Fibroblast of mammary gland (primary cell): ENCODE data around the gene ZNF227.

Experiments used
- DNase-seq: peaks from one replicate; pipeline ENCODE4 v3.0.0-alpha.2; 2010; ENCODE audit warnings: low read depth
- H3K4me3 ChIP-seq: 2 replicates; pipeline ENCODE4 v1.5.1; 2011; ENCODE audit warnings: low read depth, mild to moderate bottlenecking, low read length, moderate library complexity; ENCODE audit not compliant: control insufficient read depth
- TF ChIP-seq, protein P1 (sequence below): conservative IDR thresholded peaks from 2 replicates; pipeline ENCODE4 v1.5.1; 2011; ENCODE audit warnings: low read depth, low read length, inconsistent platforms; ENCODE audit not compliant: control insufficient read depth, insufficient read depth

ZNF227 gene

DNA sequence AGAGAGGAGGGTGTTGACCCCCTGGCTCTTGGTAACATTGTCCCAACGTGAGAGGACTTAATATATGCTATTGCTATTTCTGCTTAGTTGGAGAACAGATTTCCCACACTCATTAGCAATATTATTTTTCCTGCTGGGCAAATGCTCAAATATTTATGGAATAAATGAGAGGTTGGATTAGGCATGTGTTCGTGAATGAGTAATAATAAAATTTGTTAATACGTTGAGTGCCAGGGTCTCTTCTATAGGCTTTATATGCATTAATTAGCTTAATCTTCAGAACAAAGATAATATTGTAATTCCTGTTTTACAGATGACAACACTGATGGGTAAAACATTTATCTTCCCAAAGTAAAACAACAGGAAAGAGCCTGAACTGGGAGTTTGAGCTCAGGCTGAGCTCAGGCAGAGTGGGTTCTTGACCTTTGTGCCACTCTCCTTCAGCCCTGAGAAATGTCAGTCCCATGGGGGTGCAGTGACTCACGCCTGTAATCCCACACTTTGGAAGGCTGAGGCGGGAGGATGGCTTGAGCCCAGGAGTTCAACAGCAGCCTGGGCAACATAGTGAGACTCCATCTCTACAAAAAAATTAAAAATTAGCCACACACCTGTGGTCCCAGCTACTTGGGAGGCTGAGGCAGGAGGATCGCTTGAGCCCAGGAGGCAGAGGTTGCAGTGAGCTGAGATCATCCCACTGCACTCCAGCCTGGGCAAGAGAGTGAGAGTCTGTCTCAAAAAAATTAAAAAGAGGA, 48.5 kb downstream of the ZNF227 start:
- no peak overlapping the region for H3K4me3 ChIP-seq
- DNase-seq, result peak; percentile 59
- TF ChIP-seq, protein P1, sequence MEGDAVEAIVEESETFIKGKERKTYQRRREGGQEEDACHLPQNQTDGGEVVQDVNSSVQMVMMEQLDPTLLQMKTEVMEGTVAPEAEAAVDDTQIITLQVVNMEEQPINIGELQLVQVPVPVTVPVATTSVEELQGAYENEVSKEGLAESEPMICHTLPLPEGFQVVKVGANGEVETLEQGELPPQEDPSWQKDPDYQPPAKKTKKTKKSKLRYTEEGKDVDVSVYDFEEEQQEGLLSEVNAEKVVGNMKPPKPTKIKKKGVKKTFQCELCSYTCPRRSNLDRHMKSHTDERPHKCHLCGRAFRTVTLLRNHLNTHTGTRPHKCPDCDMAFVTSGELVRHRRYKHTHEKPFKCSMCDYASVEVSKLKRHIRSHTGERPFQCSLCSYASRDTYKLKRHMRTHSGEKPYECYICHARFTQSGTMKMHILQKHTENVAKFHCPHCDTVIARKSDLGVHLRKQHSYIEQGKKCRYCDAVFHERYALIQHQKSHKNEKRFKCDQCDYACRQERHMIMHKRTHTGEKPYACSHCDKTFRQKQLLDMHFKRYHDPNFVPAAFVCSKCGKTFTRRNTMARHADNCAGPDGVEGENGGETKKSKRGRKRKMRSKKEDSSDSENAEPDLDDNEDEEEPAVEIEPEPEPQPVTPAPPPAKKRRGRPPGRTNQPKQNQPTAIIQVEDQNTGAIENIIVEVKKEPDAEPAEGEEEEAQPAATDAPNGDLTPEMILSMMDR, result no peak

DNA sequence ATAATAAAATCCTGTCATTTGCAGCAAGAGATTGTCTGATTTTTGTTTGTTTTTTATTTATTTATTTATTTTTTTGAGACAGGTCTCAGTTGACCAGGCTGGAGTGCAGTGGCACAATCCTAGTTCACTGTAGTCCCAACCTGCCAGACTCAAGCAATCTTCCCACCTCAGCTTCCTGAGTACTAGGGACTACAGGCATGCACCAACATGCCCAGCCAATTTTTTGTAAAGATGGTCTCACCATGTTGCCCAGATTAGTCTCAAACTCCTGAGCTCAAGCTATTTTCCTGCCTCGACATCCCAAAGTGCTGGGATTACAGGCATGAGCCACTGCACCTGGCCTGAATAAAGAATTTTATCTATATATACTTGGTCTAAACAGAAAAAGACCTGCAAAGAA, 65.0 kb downstream of the ZNF227 start:
- no peak for DNase-seq
- TF ChIP-seq, protein P1, result no peak
- no peak overlapping the region for H3K4me3 ChIP-seq

DNA sequence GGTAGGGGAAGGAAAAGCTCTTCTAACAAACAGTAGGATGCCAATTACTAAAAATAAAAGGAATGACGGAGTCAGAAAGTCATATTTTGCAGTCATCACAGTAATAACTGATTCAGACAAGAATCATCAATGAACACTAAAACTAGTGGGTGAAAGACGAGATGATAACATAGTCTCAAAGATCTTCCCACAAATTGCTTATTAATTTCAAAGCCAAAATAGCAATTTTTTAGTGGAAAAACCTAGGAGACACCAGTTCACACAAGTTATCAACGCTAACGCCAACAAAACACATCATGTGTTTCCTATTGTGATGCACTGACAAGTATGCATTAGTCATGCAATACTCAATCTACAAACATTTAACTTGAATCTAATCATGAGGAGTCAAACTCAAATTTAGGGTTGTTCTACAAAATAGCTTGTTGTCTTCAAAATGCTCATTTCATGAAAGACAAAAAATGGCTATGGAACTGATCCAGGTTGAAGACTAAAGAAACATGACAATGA, 65.9 kb downstream of the ZNF227 start:
- no peak overlapping the region for H3K4me3 ChIP-seq
- peak; percentile 29 for DNase-seq
- TF ChIP-seq, protein P1, result no peak

DNA sequence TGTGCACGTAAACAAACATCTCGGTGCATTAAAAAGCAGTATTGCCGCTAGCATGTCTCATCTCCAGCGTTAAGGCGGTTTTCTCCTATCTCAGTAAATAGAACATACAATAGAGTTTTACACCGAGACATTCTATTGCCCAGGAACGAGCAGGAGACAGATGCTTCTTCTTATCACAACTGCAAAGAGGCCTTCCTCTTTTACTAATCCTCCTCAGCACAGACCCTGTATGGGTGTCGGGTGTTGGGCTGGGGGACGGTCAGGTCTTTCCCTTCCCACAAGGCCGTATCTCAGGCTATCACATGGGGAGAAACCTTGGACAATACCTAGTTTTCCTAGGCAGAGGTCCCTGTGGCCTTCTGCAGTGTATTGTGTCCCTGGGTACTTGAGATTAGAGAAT, 68.6 kb downstream of the ZNF227 start:
- no peak for DNase-seq
- no peak overlapping the region for H3K4me3 ChIP-seq
- TF ChIP-seq, protein P1, result no peak

DNA sequence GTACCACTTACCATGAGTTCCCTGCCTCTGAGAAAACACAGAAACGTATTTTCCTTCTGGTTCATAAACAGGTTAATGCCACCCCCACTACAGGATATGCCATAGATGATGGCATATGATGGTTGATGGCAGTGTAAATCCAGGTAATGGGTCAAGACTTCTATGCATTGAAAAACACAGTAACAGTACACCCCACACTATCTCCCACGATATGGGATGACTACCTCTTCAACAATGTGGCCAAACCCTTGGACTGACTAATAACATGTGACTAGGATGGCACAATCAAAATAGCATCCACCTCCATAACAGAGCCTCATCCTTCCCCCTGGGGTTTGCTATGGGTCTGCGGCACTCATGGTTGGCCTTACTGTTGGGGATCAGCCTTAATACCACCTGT, 70.5 kb downstream of the ZNF227 start:
- DNase-seq, result peak; percentile 32
- H3K4me3 ChIP-seq, result no peak overlapping the region
- TF ChIP-seq, protein P1, result no peak

DNA sequence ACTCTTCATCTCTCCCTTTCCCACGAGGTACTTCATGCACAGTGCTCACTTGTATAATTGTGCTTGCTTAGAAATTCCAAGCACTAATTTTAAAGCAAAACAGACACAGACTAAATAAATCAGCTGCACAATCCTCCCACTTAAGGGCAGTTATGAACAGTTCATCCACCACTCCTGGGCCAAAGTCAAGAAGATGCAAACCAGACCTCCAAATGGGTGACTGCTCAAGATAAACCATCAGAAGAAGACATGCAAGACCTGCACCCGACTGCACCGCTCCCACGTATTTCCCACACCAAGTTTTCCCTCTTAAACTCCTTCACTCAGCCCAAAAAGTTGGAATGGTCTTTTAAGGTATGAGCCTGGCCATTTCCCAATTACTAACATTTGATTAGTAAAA, 72.6 kb downstream of the ZNF227 start:
- TF ChIP-seq, protein P1, result no peak
- DNase-seq, result no peak
- no peak overlapping the region for H3K4me3 ChIP-seq
